ENCODE results near the gene PLEKHO1.
"Not testable (repeated sequence)": the region's sequence is repeated elsewhere in the genome, so short reads cannot be mapped to it uniquely, and the experiment has no call there.

PLEKHO1 gene

GRCh38 chr1:150176593-150176992 lies 26.9 kb downstream of the PLEKHO1 start:
- no peak for DNase-seq

DNA sequence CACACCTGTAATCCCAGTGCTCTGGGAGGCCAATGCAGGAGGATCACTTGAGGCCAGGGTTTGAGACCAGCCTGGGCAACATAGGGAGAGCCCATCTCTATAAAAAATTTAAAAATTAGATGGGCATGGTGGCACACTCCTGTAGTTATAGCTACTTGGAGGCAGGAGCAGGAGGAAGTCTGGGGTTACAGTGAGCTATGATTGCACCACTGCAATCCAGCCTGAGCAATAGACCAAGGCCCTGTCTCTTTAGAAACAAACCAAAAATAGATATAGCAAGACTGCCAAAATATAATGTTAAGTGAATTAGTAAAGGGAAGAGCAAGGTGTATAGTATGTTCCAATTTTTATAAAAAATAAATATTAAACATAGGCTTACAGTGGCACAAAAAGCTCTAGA lies 28.8 kb downstream of the PLEKHO1 start:
- DNase-seq: no peak

- DNase-seq: no peak
Measured at GRCh38 chr1:150179867-150180266, 30.2 kb downstream of the PLEKHO1 start.

GRCh38 chr1:150180474-150180873 lies 30.8 kb downstream of the PLEKHO1 start:
- peak in 1 of 2 donors; percentile 73 for DNase-seq

DNA sequence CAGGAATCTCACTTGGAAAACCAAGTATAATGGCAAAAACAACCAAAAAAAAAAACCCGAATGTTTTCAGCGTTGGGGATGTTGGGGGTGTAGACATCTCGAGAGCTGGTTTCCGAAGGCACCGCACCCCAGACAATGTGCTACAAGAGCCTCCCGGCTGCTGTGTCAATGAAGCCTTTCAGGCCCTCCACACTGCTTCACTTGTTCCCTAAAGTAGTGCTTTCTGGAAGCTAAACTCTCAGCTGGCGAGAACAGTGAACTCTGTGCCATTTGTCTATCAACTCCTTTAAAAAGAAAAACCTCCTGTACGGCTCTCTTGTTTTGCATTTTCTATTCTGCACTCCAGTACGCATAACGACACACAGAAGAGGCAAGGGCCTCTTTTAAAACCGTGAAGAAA lies 32.5 kb downstream of the PLEKHO1 start:
- DNase-seq: no peak

DNA sequence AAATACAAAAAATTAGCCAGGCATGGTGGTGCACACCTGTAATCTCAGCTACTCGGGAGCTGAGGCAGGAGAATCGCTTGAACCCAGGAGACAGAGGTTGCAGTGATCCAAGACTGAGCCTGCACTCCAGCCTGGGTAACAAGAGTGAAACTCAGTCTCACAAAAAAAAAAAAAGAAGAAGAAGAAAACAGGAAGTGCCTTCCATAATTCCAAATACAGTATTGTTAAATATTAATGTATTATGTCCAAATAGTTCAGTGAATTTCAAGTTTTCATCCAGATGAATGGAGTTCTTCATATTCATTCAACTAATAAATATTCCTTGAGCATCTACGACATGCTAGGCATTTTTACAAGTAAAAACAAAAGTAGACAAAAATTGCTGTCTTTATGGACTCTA lies 33.3 kb downstream of the PLEKHO1 start:
- DNase-seq: no peak

DNA sequence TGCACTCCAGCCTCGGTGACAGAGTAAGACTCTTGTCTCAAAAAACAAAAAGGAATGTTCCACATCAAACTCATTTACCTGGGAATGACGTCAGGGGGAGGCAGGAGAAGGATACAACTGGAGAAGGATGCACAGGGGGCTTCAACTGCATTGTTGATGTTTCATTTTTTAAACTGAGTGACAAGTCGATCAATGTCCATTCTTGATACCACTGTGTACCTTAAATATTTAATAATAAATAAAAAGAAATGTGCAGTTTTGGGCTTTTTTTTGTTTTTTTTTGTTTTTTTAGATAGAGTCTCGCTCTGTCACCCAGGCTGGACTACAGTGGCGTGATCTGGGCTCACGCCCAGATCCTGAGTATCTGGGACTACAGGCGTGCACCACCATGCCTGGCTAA lies 35.8 kb downstream of the PLEKHO1 start:
- no peak for DNase-seq

DNA sequence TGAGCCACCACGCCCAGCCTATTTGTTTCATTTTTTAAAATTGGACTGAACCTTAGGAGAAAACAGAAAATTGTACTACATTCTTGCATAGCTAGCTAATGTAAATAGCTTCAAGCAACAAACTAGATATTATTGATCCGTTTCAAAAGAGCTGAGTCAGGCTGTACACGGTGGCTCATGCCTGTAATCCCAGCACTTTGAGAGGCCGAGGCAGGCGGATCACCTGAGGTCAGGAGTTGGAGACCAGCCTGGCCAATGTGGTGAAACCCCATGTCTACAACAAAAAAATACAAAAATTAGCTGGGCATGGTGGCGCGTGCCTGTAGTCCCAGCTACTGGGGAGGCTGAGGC lies 36.7 kb downstream of the PLEKHO1 start:
- DNase-seq: not testable (repeated sequence)

GRCh38 chr1:150186789-150187559 lies 37.3 kb downstream of the PLEKHO1 start:
- peak; percentile 26 to 72 for DNase-seq

GRCh38 chr1:150187560-150187931 lies 37.8 kb downstream of the PLEKHO1 start:
- no peak for DNase-seq

DNA sequence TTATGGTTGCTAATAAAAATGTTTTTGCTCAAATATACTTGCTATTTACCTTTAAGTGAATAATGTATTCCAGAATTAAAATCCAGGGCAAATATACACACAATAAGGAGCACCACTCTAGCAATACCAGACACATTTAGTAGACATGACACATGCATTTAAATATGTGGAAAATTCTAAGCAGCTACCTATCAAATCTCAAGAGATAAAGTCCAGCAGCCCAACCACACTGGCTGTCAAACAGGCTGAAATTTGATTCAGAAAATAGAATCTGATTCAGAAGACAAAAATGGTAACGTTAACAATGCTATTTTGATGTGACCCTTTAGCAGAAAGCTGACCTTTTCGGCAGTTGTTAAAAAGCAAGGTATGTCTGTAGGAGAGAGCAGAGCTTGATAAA lies 42.3 kb downstream of the PLEKHO1 start:
- DNase-seq: no peak

DNA sequence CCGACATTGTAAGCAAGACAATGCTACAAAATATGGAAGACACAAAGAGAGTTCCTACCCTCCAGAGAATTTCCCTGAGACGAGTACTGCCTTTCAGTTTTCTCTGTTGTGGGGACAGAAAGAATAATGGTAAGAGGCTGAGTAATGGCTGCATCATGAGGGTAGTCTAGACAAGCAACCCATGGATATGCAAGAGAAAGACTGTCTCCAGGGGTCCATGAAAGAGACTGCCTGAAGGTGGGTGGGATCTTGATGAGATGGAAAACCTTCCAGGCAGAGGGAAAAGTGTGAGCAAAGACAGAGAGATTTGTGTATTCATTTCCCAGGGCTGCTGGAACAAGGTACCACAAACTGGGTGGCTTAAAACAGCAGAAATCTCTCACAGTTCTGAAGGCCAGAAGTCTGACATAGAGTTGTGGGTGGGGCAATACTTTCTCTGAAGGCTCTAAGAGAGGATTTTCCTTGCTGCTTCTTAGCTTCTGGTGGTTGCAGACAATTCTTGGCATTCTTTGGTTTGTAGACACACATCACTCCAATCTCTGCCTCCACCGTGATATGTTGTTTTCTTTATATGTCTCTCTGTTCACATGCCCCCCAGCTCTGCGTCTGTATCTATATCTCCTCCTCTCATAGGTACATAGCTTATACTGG lies 44.8 kb downstream of the PLEKHO1 start:
- no peak for DNase-seq

DNA sequence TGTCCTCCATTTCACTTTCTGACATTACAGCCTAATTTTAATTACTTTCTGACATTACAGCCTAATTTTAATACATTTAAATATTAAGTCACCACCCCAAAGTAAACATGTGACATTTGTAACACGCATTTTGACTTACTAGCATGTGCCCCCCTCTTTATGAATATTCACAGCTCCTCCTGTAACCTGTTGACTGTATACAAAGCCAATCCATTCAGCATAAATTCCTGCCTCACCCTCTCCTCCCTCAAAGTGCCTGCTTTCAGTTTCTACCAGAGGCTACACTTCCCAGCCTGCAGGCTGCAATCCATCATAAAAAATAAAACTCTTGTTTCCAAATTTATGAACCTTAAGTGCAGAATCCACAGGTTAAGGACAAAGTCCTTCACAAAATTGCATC lies 46.7 kb downstream of the PLEKHO1 start:
- DNase-seq: no peak

GRCh38 chr1:150207281-150207971 lies 57.7 kb downstream of the PLEKHO1 start:
- no peak for DNase-seq

- DNase-seq: not testable (repeated sequence)
Measured at GRCh38 chr1:150208460-150208859, 58.7 kb downstream of the PLEKHO1 start.

Measured in bone marrow (tissue), 2 donors.